ENCODE measurements around the gene PAX6. TPM values are rescaled to one million over a fixed set of nuclear protein-coding genes. Genes with fewer than 3 reads are reported as not detected.

Gene PAX6
- total RNA-seq, 2 experiments from 2014 or later, result not detected

- CTCF ChIA-PET, result no interaction called here
- POLR2A ChIA-PET, result no interaction called here
These were observed 12.7 kb upstream of the PAX6 start for GRCh38 chr11:31823644-31824331.

DNA sequence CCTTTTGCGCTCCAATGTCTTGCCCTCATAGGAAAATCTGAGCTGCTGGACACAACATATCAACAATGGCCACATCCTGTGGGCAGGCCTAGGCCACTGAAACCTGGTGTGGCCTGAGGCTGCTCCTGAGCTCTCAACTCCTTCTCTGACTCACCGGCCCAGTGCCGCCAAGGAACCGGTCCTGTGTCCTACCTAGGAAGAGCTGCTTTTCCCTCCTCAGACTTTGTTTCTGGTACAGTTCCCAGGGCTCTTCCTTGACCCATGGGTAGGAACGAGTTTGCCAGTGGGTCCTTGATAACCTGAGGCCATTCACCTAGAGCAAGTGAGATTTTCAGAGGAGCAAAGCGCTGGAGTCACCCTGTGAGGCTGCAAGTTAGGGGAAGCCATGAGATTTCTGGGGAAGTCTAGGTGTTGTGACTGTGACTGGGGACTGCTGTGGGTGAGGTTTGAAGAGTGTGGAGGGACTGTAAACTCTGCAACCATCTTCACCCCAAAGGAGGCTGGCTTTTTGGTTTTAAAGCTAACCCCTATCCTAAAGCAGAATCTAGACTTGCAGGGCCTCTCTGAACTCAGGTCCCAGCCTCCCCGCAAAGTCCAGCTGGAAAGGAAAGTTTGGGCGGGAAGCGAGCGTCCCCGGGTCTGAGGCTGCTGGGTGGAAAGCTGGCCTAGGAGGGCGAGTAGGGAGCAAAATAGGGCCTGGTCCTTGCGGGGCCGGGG is 12.0 kb upstream of the PAX6 start:
- ChIA-PET POLR2A (no interaction called here), CTCF (no interaction called here)

- ChIA-PET CTCF (interaction anchor here (0.7 kb wide), 1 partner anchor 22 kb away, joined by 3 read pairs; no protein-coding TSS in a partner anchor), POLR2A (no interaction called here)
These were observed 11.2 kb upstream of the PAX6 start for GRCh38 chr11:31822175-31822926.

DNA sequence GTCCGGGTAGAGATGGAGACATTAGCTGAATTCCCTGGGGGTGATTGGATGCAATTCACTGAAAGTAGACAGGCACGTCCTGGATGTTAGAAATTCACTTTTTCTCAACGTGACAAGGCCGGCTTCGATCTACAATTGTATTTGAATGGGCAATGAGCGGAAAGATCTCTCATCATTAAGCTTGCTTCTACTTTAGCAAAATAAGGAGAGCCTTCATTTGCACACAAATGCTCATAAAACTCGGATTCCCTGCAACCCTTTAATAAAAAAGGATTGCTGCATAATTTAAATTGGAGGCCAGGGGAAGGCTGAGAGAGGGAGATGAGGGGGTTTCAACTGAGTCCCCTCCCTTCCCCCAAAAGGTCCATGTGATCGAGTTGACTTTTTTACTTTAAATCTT is 10.6 kb upstream of the PAX6 start:
- ChIA-PET POLR2A (no interaction called here), CTCF (interaction anchor here (0.7 kb wide), 1 partner anchor 21 kb away, joined by 3 read pairs; no protein-coding TSS in a partner anchor)

DNA sequence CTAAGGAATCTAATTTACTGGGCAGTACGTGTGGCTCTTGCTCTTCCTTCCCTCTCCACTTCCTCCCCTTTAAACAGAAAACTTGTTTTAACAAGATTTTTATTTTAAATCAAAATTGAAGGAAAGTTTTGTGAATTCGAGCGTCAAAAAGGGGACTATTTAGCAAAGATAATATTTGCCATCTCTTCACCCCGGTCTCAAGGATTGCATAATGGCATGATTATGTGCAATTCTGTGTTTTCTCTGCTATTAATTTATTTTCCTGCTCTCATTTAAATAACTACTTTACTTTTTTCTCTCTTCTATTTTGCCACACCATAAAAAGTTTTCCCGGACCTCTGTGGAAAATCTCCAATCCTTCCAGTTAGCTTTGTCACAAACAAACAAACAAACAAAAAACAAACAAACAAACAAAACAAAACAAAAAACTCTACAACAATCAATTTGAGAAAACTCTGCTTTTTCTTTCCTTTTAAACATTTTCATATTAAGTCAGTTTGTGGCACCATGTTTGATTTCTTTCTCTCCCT is 10.2 kb upstream of the PAX6 start:
- ChIA-PET CTCF (no interaction called here), POLR2A (no interaction called here)

DNA sequence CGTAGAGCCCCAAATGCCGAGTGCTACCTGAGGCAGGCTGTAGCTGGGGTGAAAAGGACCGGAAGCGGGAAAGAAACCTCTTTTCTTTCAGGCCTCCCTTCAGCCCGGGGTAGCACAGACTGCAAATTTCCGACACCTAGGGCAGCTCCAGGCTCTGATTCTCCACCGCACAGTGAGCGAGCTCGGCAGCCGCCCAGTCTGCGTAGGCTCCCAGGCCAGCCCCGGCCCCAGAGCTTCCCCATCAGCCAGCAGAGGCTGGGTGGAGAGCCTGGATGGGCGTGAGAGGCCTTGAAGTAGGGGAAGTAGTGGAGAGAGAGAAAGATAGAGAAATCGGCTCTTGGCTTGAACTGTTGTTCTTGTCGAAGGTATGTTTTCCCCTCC is 9.3 kb upstream of the PAX6 start:
- CTCF ChIA-PET, result no interaction called here
- POLR2A ChIA-PET, result no interaction called here

GRCh38 chr11:31819621-31820437 is 8.7 kb upstream of the PAX6 start:
- CTCF ChIA-PET, result no interaction called here
- POLR2A ChIA-PET, result no interaction called here

- ChIA-PET CTCF (no interaction called here), POLR2A (no interaction called here)
These were observed 7.8 kb upstream of the PAX6 start for GRCh38 chr11:31818874-31819331.

GRCh38 chr11:31818425-31818755 is 7.3 kb upstream of the PAX6 start:
- CTCF ChIA-PET, result no interaction called here
- POLR2A ChIA-PET, result no interaction called here

- POLR2A ChIA-PET, result no interaction called here
- CTCF ChIA-PET, result no interaction called here
These were observed 6.7 kb upstream of the PAX6 start for GRCh38 chr11:31817621-31818424.

DNA sequence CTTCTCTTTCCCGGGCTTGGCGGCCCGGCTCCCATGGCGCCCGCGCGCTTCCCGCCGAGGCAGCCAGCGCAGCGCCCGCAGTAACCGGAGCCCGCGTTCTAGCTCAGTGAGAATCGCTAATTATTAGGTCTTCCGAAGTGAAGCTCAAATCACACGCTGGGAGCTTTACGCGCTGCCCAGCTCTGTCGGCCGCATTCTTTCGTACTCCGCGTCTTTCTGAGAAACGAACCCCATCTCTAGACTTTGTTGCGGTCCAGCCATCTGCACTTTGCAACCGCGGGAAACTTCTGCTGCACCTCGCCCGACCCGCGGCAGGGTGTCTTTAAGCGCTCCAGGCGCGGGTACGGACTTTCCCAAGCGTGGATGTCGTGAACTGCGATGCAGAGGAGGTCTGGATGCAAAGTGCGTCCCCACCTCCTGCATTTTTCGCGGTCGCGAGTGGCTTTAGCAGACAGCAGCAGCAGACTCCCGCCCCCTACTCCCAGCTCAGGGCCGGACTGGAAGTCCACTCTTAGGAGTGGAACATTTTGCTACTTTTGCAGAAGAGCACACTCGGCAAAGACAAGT is 6.0 kb upstream of the PAX6 start:
- ChIA-PET CTCF (no interaction called here), POLR2A (no interaction called here)

- POLR2A ChIA-PET, result no interaction called here
These were observed 5.4 kb upstream of the PAX6 start for GRCh38 chr11:31816468-31817053.

GRCh38 chr11:31815711-31816467 is 4.8 kb upstream of the PAX6 start:
- POLR2A ChIA-PET, result no interaction called here
- CTCF ChIA-PET, result interaction anchor here (0.7 kb wide), 1 partner anchor 236 kb away, joined by 5 read pairs; no protein-coding TSS in a partner anchor

More at GRCh38 chr11:31816468-31817053, 5.4 kb upstream of the PAX6 start:
- CTCF ChIA-PET, result no interaction called here

DNA sequence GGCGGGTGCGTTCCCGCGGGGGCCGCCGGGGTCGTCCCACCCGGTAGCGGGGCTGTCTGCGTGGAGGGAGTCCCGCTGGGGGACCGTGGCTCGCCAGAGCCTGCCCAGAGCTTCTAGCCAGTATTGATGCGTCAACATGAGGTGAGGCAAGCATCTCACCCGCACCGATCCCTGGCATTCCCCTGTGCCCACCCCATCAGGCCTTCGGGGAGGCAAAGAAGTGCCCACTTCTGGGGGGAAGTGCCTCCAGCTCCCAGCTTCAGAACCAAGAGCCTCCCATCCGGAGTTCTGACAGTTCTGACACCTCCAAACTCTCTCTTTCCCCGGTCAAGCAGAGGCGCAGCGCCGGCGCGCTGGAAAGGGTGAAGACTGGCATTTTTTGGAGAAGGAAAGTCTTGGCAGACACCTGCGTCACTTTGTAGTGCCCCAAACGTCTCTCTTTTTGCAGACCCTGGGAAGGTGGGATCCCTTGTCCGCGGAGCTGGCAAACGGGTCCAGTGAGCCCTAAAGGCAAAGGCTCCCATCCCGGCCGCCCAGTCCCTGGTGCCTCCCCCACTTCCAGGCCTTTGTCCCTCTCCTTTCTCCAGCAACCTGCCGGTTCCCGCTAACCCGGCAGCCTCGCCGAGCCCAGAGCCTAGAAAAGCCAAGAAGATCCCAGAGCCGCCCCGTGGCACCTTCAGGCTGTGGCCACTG is 3.2 kb upstream of the PAX6 start:
- CTCF ChIA-PET, result no interaction called here
- POLR2A ChIA-PET, result no interaction called here

GRCh38 chr11:31813391-31814175 is 2.5 kb upstream of the PAX6 start:
- ChIA-PET CTCF (no interaction called here), POLR2A (no interaction called here)
